ENCODE data around the gene FAXDC2.

FAXDC2 gene

DNA sequence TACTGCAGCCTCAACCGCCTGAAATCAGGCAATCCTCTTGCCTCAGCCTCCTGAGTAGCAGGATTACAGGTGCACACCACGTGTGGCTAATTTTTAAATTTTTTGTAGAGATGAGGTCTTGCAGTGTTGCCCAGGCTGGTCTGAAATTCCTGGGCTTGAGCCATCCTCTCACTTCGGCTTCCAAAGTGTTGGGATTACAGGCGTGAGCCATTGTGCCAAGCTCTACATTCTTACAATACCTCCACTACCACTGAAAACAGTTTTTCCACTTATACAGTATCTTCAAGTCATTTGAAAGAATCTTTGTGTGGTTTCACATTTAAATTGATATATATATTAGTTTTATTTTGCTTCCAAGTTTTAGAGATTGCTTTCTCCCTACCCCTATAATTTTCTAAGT, 52.6 kb downstream of the FAXDC2 start:
- DNase-seq (ENCODE audit: low read depth in 2 of 2): no peak

DNA sequence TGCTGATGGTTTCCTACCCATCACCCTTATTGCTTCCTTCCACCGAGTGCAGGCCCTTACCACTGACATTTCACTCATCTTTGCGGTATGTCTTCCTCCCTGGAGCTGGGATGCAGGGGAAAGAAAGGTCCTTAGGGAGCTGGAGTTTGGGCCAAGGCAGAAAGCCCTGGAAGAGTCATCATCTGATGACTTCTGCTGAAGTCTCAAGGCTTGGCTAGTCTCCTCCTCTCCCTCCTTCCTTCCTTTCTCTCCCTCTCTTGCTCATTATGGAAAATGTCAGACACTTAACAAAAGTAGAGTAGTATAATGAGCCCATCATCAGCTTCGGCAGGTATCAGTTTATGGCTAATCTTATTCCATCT, 55.2 kb downstream of the FAXDC2 start:
- DNase-seq (ENCODE audit: low read depth in 2 of 2): no peak

DNA sequence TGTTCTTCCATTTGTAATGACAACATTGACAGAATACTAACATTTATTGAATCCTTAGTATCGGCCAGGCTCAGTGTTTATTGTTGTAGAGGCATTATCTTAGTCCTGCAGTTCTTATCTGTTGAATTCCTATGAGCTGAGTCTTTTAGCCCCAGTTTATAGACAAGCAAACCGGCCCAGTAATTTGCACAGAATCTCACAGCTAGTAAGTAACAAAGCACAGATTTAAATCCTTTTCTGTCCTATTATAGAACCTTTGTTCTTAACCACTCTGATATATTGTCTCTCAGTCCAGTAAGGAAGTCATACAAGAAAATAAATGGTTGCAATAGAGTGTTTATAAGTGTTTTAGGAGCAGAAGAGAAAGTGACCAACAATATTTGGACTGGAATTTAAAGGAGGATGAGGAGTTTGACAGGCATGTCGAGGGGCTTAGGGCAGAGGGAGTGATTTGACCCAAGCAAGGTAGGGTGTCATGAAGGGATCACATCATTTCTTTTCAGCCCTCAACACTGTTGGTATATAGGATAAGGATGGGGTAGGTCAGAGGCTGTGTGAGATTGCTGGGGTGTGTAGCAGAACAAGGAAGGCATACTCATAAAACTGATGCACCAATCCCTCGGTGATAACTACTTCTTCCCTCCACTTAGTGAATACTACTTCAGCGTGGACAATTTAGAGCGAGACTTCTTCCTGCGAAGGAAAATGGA, 55.7 kb downstream of the FAXDC2 start:
- no peak for DNase-seq (ENCODE audit: low read depth in 2 of 2)

DNA sequence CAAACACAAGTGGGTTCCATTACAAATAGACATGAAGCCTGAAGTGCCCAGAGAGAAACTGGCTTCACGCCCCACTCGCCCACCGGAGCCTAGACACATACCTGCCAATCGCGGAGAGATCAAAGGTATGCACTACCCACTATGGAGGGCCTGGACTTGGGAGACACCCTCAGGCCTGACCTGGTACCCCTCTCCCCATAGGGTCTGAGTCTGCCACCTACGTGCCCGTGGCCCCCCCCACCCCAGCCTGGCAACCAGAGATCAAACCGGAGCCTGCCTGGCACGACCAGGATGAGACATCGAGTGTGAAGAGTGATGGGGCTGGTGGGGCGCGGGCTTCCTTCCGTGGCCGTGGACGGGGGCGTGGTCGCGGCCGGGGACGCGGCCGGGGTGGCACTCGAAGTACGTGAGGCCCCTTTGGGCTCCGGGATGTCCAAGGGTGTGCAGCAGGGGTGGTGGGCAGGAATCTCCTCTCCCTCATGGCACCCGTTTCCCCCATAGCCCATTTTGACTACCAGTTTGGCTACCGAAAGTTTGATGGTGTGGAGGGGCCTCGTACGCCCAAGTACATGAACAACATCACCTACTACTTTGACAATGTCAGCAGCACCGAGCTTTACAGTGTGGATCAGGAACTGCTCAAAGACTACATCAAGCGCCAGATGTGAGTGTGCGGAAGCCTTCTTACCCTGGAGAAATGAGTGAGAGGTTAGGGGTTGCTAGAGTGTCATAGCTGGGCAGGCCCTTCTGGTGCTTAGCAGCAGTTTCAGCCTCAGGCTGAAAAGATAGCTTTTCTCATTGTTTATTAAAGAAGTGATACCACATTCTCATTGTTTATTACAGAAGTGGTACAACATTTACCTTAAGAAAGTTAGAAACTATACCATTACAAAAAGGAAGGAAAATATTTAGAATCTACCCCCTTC, 56.5 kb downstream of the FAXDC2 start:
- DNase-seq (ENCODE audit: low read depth in 2 of 2): no peak

DNA sequence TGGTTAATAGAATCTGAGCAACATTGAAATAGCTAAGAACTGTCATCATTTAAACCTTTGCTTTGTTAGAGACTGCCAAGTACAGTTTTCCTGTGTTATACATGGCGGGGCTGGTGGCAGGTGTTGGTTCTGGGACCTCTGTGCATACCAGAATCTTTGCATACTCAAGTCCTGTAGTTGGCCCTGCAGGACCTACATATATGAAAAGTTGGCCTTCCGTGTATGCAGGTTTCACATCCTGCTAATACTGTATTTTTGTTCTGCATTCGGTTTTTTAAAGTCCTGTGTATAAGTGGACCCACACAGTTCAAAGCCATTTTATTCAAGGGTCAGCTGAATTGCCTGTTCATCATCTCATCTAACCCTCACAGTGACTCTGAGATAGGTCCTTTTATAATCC, 58.9 kb downstream of the FAXDC2 start:
- no peak for DNase-seq (ENCODE audit: low read depth in 2 of 2)

DNA sequence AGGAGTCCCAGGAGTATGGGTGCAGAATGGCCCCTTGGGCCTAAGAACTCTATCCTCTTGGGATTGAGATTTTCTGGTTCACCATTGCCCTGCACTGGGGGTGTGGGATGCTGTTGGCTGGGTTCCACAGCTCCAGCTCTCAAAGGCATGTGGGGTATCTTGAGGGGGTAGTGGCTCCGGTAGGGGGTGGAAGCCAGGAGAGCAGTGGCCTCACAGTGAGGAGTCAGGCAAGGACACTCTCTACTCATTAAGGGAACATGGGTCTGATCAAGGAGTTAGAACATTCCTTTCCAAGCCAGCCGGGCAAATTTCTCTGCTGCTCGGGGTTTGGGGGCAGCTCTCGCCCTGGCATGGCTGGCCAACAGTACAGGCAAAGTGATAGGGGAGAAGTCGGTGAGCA, 62.2 kb downstream of the FAXDC2 start:
- no peak for DNase-seq (ENCODE audit: low read depth in 2 of 2)

DNA sequence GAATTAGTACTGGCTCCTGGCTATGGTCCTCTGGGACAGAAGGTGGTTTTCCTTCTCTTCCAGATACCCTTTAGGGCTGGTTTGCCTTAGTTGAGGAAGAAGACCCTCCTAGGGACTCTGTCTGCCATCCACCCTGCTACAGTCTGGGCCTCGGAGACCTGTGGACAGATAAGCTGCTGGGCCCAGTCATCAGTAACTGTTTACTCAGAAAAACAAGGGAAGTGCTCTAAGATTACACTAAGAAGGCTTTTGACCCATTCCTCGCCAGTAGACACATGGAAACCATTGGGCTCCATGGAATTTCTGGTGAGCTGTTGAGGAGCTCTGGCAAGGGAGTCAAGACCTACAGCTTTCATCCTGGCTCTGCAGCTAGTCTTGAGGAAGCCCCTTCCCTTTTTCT, 64.0 kb downstream of the FAXDC2 start:
- no peak for DNase-seq (ENCODE audit: low read depth in 2 of 2)

DNA sequence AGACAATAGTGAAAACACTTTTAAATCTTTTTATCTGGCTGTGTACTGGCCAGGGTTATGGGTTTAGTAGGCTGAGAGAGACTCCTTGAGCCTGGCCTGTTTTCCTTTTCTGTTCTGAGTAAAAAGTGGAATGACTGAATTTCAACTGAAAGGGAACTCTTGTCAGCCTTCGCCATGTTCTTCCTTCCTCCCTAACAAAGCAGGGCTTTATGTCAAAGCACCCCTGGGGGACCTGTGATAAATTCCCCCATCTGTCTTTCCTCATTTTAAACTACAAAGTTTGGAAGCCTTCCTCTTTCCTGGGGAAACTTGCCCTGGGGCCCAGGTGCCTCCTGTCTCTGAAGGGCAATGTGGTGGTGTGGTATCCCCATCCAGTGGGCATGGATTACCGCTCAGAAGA, 65.5 kb downstream of the FAXDC2 start:
- no peak for DNase-seq (ENCODE audit: low read depth in 2 of 2)

DNA sequence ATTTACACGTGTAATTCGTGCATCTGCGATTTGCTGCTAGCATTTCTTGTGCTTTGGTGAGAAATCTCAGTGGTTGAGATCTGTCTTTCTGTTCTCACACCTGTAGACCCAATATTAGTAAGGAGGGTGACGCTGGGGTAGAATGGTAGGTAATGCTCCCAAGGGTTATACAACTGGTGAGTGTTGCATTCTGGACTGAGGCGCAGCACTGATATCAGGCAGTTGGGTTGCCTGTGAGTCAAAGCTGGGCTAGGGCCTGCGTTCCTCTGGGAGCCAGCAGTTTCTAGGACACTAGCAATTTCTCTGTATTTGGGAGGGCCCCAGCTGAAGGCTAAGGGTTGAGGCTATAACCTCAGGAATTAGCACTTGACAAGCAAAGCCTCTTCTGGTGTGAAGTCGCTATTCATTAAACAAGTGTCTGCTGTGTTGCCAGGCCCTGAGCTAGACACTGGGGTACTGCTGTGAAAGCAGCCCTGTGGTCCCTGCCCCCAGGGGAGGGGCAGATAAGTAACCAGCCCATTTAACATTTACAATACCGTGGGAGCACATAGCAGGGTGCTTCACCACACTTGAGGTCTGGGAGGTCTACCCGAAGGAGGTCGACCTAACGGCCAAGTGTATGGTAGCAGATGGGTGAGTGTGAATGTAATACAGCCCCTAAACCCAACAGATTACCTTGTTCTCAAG, 66.5 kb downstream of the FAXDC2 start:
- DNase-seq (ENCODE audit: low read depth in 2 of 2): no peak

DNA sequence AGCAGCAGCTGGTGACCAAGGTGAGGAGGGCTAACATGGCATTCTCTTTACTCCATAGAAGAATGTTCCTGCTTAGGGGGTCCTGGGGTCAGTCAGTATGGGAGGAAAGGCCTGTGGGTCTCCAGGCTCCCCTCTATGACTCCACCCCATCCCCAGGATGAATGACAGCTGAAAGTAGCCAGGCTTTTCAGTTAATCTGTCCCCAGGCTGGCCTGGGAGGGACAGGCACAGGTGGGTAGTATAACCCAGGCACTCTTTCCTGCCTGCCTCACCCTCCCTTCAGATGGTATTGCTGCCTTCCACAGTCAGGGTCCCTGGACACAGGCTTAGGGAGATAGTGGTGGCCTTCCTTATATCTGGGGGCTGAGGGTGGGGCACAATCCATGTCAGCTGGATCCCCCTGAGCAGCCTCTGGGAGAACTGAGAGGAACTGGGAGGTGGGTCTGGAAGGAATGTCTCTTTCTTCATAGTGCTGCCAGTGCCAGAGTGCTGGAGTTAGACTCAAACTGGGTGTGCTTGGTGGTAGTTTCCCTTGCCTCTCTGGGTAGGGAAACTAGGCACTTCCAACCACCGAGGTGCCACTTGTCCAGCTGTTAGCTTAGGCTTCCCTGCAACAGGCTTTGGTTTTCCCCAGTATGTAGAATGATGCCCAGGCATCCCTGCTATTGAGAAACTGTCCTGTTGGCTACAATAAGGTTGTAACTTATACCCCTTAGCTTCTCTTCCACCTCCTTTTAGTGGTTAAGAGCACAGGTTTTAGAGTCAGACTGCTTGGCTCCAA, 67.4 kb downstream of the FAXDC2 start:
- no peak for DNase-seq (ENCODE audit: low read depth in 2 of 2)

DNA sequence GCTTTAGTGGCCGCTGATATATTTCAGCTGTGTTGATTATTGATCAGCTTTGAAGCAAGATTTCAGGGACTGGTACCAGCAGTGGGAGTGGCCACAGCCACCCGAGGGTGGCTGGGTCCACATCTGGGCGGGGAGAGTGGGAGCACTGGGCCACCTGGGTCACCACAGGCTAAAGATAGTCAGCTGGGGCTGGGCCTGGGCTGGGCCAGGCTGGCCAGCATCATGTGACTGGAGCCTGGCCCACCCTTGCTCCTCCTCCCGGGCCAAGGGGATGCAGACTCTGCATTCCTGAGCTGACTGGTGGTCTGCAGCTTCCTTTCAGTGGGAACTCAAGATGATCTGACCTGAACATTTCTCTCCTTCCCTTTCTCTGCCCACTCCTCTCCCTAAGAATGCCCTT, 68.1 kb downstream of the FAXDC2 start:
- DNase-seq (ENCODE audit: low read depth in 2 of 2): no peak

DNA sequence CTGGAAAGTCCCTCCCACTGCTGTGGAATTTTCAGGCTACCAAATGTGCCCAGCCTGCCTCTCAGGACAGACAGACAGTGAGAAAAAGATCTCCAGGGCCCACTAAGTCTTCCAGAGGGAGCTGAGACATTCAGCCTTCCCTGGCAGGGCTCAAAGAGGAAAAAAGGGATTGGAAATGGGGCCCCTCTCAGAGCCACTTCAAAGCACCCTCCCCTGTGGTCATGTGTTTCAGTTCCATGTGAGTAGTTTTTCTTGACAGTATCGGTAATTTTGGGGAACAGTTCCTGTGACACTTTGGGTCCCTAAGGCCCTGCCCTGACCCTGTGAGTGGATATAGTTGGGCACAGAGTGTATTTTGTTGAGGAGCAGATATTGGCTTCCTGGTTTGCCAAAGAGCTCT, 70.3 kb downstream of the FAXDC2 start:
- no peak for DNase-seq (ENCODE audit: low read depth in 2 of 2)

DNA sequence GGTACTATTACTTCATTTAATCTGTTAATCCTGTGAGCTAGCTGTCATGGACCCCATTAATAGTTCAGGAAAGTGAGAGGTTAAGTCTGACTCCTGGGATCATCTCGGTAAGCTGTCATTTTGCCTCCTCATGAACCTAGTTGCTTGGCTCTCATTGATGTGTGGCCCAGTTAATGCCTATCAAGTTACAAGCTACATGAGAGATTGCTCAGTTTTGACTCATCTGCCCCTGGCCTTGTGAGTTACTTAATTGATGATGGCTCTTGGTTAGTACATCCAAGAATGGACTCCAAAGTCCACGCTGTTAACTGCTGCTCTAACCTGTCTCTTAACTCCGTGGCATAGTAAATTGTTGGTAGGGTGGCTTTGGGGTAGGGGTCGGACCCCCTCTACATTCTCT, 71.3 kb downstream of the FAXDC2 start:
- no peak for DNase-seq (ENCODE audit: low read depth in 2 of 2)

DNA sequence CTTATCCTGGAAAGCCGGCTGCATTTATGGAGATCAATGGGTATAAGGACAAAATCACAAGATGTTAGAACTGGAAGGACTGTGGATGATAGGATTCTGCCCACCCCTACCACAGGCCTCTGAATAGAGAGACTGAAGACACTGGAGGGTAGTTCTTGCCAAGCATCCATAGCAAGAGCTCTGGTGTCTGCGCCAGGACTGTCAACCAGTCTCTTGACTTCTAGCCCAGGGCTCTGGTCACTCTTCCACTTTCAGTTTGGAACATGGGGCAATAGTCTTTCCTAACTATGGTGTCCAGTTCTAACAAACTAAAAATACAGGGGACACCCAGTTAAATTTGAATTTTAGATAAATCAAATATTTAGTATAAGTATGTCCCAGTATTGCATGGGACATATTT, 71.9 kb downstream of the FAXDC2 start:
- DNase-seq (ENCODE audit: low read depth in 2 of 2): no peak

DNA sequence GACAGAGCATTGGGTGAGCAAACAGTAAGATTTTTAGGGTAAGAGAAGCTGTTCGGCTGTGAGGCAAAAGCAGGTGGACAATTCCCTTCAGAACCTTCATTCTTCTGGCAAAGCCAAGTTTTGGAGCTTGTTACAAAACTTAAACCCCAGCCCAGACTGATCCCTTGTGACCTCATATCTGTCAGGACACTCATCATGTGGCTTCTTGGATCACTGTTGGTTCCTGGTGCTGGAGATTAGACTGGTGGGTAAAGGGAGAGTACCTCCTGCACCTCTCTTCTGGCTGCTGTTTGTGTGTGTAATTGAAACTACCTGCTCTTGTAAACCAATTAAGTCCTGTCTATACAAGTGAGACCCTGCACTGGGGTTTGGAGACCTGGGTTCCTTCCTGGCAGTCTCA, 74.2 kb downstream of the FAXDC2 start:
- no peak for DNase-seq (ENCODE audit: low read depth in 2 of 2)

DNA sequence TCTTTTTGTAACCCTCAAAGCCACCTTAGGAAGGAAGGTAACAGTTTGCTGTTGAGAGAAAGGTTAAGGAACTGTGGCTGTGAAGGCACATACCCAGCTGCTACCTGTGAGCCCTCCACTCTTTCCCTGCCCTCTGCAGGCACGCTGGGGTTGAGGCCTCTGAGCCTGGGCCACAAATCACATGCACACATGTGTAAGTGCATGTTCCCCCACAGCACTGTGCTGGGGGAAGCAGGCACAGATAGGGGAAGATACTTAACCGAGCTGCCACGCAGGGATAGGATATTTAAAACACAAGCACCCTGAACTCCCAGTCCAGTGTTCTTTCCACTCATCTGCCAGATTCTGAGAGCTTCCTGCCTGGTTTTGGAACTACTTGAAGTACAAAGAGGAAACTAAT, 77.1 kb downstream of the FAXDC2 start:
- no peak for DNase-seq (ENCODE audit: low read depth in 2 of 2)

DNA sequence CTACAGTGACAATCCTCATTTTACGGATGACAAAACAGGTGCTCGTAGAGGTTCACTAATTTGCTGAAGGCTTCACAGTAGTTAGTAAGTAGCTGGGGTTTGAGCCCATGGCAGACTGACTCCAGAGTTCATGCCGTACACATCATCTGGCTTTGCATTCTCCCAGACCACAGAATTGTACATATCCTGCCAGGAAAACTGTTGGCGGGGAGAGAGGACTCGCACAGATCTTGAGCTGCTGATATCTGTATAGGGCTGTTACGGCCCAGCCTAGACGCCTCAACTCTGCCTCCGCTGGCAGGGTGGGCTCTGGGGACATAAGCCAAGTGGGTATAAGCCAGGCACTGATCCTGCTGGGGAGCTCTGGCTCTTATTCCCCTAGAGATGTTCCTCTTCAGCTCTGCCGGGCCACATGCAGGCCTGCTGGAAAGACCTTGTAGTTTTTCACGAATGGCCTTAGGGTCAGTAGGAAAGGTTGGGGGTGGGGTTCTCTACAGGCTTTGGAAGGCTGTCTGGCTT, 79.0 kb downstream of the FAXDC2 start:
- no peak for DNase-seq (ENCODE audit: low read depth in 2 of 2)

DNA sequence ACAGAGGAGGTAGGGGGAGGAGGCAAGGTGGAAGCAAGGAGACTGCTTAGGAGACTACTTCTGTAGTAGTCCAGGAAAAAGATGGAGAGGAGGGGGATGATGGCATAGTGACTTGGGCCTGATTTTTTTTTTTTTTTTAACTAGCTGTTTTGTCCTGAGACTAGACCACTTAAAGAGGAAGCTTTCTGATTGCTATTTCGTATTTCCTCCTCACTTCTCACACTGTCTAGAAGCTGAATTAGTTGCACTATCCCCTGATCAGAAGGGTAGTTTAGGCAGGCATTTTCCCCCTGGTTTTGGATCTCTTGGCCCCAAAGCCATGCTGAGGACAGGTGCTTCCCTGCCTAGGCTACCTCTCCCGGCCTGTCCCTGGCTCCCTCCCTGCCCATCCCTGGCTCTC, 80.3 kb downstream of the FAXDC2 start:
- no peak for DNase-seq (ENCODE audit: low read depth in 2 of 2)
